SKM-1 treated with dmso at 0.1 percent for 144 hours (cell line): ENCODE data around the gene ZNF275.
"Not testable (repeated sequence)": the region's sequence is repeated elsewhere in the genome, so short reads cannot be mapped to it uniquely, and the experiment has no call there.

Experiments used
- DNase-seq: peaks from one replicate; lab custom pipeline; 2025; ENCODE audit not compliant: unreplicated experiment; lab: John Stamatoyannopoulos, UW

The ZNF275 gene

DNA sequence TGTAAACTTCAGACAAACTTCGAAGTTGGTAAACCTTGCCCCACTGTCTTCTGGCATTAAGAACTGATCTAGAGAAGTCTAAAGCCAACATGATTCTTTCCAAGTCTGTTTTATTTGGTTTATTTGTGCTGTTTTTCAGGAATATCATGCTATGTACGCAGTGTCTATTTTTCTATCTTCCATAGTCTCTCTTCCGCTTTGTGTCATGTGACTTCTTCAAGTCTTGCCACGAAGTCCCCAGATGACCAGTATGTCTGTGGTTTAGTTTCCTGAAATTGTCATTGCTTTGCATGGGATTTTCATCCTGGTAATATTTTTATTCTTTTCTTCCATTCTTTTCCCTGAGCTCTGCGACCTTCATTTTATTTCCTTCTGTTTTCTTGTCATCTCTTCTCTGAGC is 52.1 kb downstream of the ZNF275 start:
- DNase-seq = no peak

DNA sequence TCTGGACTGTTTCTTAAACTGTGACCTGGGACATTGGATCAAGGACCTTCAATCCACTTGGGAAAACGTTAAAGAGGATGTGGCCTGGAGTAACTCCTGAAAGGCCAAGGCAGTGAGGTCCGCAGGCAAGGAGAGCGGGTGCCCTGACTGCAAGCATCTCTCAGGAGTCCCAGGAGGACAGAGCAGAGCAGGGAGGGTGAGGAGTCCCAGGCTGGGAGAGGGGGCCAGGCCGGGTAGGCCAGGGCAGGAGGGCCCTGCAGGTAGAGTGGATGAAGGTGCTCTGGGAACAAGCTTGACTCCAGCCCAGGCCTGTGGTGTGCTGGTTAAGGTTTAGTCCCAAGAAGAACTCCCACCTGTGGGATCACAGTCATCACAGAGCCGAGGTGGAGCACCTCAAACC is 53.4 kb downstream of the ZNF275 start:
- no peak for DNase-seq

DNA sequence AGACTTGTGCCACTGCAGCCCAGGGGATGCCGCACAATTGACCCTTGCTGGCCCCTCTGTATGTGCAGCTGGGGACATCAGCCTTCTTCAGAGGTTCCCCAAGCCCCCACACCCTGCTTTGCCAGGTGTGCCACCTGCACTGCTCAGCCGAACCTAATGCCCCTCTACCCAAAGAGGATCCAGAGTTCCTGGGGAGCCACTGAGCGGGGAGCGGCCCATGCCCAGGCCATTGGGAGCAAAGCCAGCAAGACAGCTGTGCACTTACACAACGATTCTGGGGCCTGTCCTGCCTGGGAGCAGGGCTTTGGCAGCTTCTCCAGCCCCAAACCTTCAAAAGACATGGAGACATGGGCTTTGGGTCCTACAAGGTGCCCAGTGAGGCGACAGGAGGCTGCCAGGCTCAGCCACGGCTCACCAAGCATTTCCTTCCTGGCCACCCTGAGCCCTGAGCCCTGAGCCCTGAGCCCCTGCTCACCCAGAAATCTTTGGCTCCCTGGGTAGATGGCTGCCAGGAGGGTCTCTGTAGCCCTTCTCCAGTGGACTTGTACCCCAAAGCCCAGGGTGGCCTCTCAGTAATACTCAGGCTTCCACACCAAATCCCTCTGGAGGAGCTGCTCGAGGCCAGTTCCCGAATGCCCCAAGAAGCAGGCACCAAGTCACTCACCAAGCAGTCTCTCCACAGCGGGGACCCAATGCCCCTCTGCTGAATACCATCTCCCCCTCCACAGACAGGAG is 54.2 kb downstream of the ZNF275 start:
- no peak for DNase-seq

DNA sequence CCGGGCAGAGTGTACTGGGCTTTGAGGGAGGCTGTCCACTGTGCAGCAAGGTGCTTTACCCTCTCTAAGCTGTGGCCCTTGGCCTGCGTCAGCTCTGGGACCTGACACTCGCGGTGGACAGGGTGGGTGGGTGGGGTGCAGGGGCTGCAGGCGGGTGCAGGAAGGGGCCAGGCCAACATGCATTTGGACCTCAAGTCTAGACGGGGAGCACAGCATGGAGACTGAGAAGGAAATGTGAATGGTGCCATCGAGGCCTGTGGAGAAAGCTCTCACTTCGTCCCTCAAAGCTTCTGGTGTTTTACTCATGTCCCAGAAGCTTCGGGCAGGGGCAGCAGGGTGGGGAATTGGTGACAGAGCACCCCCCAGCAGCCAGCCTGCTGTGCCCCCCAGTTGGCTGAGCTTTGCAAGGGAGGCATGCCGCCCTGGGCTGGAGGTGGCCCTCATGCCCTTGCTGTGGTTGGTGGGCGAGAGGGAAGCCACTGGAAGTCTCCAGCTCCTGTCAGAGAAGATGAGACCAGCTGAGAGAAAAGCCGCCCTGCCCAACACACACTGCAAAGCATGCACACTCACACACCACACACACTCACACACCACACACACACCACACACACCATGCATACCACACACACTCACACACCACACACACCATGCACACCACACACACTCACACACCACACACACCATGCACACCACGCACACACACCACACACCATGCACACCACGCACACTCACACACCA is 54.9 kb downstream of the ZNF275 start:
- no peak for DNase-seq

DNA sequence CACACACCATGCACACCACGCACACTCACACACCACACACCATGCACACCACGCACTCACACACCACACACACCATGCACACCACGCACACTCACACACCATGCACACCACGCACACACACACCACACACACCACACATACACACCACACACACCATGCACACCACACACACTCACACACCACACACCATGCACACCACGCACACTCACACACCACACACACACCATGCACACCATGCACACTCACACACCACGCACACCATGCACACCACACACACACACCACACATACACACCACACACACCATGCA is 55.5 kb downstream of the ZNF275 start:
- DNase-seq = not testable (repeated sequence)

DNA sequence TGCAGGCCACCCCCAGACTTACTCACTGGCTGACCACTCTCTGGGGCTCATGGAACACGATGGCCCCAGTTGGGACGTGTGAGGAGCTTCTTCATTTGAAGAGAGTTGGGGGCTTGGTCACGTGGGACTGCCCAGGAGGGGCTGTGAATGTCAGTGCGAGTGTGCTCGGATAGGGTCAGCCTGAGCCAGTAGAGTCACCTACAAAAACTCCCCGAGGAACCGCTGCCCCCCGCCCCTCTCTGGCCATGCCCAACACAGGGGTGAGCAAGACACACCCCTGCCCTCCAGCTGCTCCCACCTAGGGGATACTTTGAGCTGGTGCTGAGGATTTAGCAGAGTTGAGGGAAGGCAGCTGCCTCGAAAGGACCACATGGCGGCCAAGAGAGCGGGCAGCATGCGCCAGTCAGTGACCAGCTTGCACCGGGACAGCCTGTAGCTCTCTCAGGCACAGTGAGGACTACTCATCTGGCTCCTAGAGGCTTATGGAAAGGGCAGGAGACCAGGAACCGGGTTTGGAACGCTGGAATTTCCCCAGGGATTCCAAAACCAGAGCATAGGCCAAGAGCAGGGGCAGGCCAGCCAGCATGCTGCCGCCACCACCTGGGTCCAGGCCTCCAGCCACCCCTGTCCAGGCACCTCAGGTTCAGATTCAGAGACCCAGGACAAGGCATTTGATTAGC is 58.8 kb downstream of the ZNF275 start:
- no peak for DNase-seq

DNA sequence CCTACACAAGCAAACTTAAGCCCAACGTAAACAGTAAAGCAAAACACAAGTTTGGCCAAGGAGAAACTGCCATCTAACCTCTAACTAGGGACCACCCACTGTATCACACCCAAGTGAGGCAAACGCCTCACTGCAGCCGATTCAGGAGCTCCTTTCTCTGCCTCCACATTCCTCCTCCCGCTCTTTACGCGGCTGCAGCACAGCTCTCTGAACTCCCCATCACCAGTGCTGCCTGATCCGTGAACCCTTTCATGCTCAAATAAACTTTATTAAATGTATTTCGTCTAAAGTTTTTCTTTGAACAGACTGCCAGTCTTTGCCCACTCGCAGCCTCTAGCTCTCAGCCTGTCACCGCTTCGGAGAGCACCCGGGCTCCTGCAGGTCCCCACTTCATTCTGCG is 60.7 kb downstream of the ZNF275 start:
- no peak for DNase-seq

DNA sequence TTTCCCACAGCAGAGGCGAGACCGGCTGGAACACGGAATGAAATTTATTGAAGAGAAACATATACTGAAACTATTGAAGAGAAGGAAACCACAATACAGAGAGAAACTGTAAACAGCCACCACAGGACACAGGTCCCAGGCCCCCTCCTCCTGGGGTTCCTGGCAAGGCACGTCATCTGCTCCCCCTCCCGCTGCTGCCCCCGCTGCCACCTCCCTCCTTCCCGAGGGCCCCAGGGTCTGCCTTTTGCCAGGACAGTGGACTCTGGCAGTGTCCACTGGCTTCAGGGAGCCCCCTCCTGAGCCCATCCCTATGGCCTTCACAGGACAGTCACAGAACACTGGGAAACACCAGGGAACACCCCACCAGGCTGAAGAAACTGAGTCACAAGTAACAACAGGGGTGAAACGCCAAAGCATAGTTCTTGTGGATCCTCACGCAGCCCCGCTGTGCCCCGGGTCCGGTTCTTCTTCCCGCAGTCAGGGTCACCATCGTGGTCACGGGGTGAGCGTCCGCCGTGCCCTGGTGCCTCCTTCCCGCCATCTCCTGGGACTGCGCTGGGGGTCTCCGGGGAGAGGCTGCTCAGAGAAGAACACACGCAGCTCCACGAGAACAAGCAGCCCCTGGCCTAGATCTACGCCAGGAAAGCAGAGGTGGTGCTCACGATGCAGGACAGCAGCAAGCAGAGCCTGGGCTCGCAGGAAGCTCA is 61.8 kb downstream of the ZNF275 start:
- DNase-seq = no peak

DNA sequence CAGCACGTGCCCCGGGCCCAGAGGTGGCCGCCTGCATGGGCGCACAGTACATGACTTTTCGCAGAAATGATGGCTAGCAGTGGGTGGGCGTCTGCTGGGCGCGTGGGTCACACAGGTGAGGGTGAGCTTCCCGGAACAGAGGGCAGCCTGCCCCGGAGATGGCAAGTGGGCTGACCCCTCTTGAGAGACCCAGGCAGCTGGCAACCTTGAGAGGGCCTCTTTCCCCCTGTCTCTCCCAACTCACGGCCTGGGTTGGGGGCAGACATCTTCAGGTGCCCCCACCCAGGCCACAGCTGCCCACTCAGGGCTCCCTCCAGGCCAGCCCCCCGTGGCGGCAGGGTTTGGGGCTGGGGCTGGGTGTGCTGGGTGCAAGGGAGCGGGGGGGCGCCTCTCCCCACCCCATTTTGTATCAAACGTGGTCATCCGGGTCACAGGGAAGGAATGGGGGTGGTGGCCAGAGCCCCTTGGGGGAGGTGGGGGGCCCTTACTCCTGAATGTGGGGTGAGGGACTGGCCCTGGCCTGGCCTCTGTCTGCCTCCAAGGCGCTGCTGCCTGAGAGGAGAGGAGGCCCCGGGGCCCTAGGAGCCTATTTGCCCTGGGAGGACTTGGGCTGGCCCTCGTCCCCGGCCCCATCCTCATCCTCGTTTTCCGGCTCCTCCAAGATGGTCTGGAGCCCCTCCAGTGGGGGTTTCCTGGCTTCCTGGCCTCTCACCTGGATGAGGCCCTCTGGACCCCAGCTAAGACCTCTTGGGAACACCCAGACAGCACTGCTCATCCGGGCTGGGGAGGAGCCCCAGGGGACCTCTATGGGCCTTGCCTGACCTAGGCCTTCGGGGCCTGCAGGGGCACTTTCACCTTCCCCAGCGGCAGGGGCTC is 62.6 kb downstream of the ZNF275 start:
- no peak for DNase-seq

DNA sequence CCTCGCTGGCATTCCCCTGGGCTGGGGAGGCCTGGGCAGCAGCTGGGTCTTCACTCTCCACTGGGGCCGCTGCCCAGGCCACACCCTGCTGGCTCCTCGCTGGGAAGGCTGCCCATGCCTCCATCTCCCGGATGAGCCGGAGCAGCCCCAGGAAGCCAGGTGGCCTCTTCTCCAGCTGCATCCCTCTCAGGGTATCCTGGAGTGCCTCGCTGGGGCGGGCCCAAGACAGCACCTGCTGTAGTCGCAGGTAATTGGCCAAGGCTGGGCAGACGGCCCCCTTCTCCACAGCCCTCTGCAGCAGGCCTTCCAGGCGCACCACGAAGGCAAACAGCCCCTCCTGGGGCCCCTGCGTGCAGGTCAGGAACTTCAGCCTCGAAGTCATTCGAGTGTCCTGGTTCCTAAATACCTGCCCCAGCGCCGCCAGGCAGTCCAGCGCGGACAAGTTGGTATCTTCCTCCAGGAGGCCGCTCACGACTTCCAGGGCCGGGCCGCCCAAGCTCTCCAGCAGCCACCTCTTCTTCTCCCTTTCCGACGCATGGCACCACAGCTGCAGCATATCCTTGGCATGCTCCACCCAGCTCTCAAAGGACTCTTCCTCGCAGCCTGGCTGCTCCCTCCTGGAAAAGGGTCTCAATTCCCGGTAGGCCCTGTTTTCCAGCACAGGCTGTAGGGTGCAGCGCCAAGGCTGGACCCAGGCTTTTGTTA is 63.5 kb downstream of the ZNF275 start:
- no peak for DNase-seq

DNA sequence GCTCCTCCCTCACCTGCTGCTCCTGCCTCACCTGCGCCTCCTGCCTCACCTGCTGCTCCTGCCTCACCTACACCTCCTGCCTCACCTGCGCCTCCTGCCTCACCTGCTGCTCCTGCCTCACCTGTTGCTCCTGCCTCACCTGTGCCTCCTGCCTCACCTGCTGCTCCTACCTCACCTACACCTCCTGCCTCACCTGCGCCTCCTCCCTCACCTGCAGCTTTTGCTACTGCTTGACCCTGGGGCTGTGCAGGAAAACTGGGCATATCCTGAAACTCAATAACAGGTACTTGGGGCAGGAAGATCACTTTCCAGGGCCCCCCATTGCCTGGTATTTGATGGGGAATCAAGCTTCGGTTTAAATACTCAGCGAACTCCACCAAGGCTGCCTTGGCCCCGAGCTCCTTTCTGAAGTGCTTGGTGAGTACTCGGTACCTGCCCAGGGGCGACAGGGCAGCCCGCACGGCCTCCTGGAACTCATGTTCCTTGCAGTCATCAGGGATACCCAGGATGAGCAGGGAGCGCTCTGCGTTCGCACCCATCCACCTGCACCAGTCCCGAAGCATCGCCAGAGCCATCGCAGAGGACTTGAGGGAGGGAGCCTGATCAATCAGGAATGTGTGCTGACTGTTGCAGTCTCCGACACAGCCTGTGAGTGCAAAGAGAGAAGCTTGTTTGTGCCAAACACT is 64.5 kb downstream of the ZNF275 start:
- DNase-seq = no peak

DNA sequence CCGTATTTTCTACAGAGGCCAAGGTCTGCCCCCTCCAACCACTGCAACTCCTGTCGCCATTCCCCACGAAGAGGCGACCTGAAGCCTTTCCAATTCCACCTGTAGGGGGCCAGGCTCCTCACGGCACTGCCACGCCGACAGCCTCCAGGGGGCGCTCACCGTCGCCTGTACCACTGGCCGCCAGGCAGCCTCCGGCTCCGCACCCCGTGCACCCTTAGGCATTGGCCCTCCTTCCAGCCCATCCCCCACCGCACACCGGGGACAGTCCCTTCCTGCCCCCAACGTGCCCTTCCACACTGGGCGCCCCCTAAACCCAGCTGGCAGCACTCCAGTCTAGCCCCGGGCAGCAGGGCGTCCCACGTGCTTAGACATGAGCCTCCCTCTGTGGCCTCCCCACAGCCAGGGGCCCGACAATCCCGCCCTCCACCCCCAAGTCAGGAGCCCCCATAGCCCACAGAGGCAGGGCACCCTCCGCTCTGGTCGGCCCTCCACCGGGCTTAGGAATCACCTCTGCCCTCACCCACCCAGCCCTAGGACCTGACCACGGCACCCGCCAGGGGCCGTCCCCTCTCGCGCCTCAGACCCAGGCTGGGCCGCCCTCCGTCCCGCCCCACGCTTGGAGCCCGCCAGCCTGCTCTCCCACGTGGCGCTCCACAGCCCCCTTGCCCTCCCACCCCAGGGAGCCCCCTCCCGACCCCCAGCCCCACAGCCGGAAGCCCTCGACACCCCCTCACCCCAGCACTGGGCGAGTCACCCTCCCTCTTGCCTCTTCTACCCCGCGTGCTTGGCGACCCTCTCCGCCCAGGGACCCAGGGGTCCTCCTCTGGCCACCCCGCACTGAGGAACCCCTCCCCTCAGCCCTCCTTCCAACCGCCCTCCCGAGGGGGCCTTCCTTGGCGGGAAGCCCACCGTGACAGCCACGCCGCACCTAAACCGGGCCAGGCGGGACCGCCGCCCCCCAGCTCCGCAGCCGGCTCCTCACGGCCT is 66.5 kb downstream of the ZNF275 start:
- peak; percentile 50 for DNase-seq

DNA sequence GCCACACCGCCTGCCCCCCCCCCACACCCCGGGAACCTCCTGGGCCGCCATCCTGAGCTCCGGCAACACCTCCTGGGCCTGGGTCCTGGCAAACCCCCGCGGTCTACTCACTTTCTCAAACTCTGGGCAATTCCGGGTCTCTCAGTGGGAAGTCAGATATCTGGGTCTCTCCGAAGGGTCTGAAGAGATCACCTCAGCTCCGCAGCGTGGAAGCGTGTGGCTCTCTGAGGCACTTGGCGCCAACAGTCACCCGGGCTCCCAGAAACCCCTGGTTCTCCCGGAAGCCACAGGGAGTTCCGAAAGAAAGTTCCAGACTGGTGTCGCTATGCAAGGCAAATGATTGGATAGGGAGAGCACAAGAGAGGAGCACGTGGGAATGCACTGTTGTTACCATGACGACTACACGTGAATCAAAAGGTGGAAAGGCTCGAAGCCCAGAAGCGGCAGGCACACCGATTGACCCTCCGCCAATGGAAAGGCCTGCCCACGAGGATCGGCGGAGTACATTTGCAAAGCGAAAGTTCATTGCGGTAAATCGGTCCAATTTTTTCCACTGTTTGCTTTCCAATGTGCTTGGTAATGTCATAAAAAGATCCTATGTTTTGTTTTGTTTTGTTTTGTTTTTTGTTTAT is 67.3 kb downstream of the ZNF275 start, which contains the start of gene PNMA6E:
TSS of gene PNMA6E (minus strand) at position 218 of the 632 bp plus-strand sequence. CDS start 2,501 bp downstream, outside the sequence.
- DNase-seq = no peak
